Stimulated activated CD4-positive, alpha-beta T cell treated with anti-CD3 and anti-CD28 coated beads, Interleukin-1b, Interleukin-23, amount 100 ng/mL, for 4 hours (primary cell): Measurements from ENCODE around the gene RAB35.
"Not testable (repeated sequence)": the region's sequence is repeated elsewhere in the genome, so short reads cannot be mapped to it uniquely, and the experiment has no call there.

Experiments
- DNase-seq, 2 donors: peaks; one replicate each; pipeline ENCODE4 v3.0.0-alpha.2; 2020; ENCODE audit warnings: low read depth in 2 of 2

Gene RAB35

GRCh38 chr12:120060717-120061116, 55.8 kb downstream of the RAB35 start:
- no peak for DNase-seq

DNA sequence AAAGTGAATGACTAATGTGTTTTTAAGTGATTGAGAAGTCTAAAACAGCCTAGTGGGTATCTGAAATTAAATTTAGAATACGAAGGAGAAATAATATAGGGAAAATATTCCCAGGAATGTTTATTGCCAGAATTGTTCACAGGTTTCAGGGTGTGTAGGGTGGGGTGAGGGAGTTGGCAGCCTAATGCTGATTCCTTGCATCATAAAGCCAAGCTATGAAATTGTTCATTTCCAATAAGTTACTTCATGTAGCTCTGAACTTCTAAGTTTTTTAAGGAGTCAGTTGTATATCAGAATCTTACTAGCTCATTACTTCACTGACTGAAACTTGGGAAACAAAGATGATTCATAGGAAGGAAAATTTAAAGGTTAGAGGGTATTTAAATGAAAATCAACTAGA, 56.4 kb downstream of the RAB35 start:
- DNase-seq, result no peak

GRCh38 chr12:120056739-120057138, 59.8 kb downstream of the RAB35 start:
- DNase-seq, result no peak

- DNase-seq, result no peak
These were observed 61.1 kb downstream of the RAB35 start for GRCh38 chr12:120055231-120056000.

DNA sequence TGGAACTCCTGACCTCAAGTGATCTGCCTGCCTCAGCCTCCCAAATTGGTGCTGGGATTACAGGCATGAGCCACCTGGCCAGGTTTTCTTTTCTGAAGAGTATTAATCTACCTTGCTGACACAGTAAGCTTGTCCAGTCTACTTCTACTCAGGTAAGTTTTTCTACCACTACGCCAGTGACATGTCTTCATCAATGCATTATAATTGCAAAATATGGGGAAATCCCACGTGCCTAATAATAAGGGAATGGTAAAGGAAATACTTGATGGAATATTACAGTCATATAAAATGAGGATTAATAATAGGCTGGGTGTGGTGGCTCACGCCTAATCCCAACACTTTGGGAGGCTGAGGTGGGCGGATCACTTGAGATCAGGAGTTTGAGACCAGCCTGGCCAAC, 62.3 kb downstream of the RAB35 start:
- no peak for DNase-seq

- no peak for DNase-seq
These were observed 65.0 kb downstream of the RAB35 start for GRCh38 chr12:120051535-120051934.

GRCh38 chr12:120049426-120049825, 67.1 kb downstream of the RAB35 start:
- no peak for DNase-seq

DNA sequence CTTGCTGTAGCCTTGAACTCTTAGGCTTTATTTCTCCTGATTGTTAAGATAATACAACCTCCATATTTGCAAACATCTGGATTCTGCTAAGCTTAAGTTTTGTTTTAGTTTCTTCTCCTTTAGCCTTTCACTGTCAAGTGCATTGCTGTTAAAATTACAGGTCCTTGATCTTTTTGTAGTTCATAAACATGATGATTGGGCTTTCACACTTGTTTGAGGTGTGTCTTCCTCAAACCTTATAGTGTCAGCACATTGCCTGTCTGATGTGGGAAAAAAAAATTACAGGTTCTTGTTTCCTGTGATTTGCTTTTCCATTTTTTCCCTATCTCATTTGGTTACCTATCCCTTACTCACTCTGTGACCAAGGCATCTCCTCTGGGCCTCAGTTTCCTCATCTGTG, 68.3 kb downstream of the RAB35 start:
- DNase-seq, result no peak

GRCh38 chr12:120047072-120047471, 69.5 kb downstream of the RAB35 start:
- no peak for DNase-seq

GRCh38 chr12:120045367-120045766, 71.2 kb downstream of the RAB35 start:
- not testable (repeated sequence) for DNase-seq
